Stomach (tissue), 9 donors: ENCODE measurements around the gene ARHGAP24. TPM values are rescaled to one million over a fixed set of nuclear protein-coding genes. Genes with fewer than 3 reads are reported as not detected.

ENCODE experiments used
- DNase-seq, 2 donors: peaks; one replicate each; pipeline versions ENCODE4 v3.0.0 to v3.0.0-alpha.2; 2013 to 2019
- H3K27ac ChIP-seq, 5 donors: fragments of 200-600 bp in 4 of 5; sonication (generic) in 4 of 5; one replicate each; pipeline ENCODE4 v1.5.1; 2013 to 2019; ENCODE audit warnings: mild to moderate bottlenecking in 1 of 5, moderate library complexity in 1 of 5
- H3K27me3 ChIP-seq, 3 donors: fragments of 200-600 bp; sonication (generic); one replicate each; pipeline ENCODE4 v1.5.1; 2017 to 2019; ENCODE audit warnings: mixed run types in 1 of 3
- H3K36me3 ChIP-seq, 4 donors: fragments of 200-600 bp; sonication (generic); 1 replicate in 3 of 4; 2 replicates in 1 of 4; pipeline ENCODE4 v1.5.1; 2016 to 2019
- H3K4me1 ChIP-seq, 4 donors: fragments of 200-600 bp; sonication (generic); one replicate each; pipeline ENCODE4 v1.5.1; 2016 to 2019
- H3K4me3 ChIP-seq, 4 donors: fragments of 200-600 bp; sonication (generic) in 3 of 4; one replicate each; pipeline ENCODE4 v1.5.1; 2016 to 2019; ENCODE audit warnings: mild to moderate bottlenecking in 1 of 4
- H3K9me3 ChIP-seq, 4 donors: fragments of 200-600 bp; sonication (generic); one replicate each; pipeline ENCODE4 v1.5.1; 2016 to 2019
- EP300 ChIP-seq: sonication (generic); formaldehyde crosslinking; IDR thresholded peaks from one replicate; pipeline ENCODE4 v1.6.1; 2017; ENCODE audit warnings: antibody characterized with exemption
- POLR2A ChIP-seq, 4 donors: fragments of 450-650 bp; IDR thresholded peaks; one replicate each; pipeline ENCODE4 v1.6.1; 2016; ENCODE audit warnings: antibody characterized with exemption in 4 of 4, control low read depth in 2 of 4, mild to moderate bottlenecking in 1 of 4, moderate library complexity in 1 of 4
- POLR2AphosphoS5 ChIP-seq, 3 donors: sonication (generic); formaldehyde crosslinking; IDR thresholded peaks; one replicate each; pipeline ENCODE4 v1.6.1; 2016; ENCODE audit warnings: antibody characterized with exemption in 3 of 3
- WGBS, 5 donors: extraction: QIAGEN DNeasy Blood & Tissue Kit in 3 of 5; methylation state at CpG; one replicate each; pipeline versions ENCODE4 v1.1.5 to v1.1.7; 2013 to 2018; 5-methylcytosine and 5-hydroxymethylcytosine counted together
- intact Hi-C: fragments of 100-400 bp; cut with DNase I; formaldehyde crosslinking; loops from one replicate; pipeline ENCODE4 v1.15.1; 2023; ENCODE audit warnings: low total_unique reads
- polyA plus RNA-seq, 3 donors: library from polyadenylated mRNA; stranded (reverse); fragments of 200-250 nt; gene quantifications; one replicate each; pipeline ENCODE4 v1.2.3, GENCODE V29; 2013
- total RNA-seq, 5 donors: library from RNA; depleted of rRNA; stranded (reverse); fragments of >200 nt; gene quantifications; one replicate each; pipeline versions ENCODE4 v1.1.0 to v1.2.3, GENCODE V29; 2014 to 2016
- TF ChIP-seq, protein P1 (sequence below), 7 experiments: fragments of 450-650 bp in 4 of 7; fragments of 200-600 bp in 3 of 7; sonication (generic) in 3 of 7; IDR thresholded peaks; one replicate each; pipeline ENCODE4 v1.5.1; 2016 to 2019; ENCODE audit warnings: antibody characterized with exemption in 7 of 7, control low read depth in 2 of 7, mild to moderate bottlenecking in 1 of 7
- donor health status: healthy with polysubstance abuse.
- donor health status: Bipolar disorder and iron deficiency.
- donor health status: healthy.

Gene ARHGAP24
- total and polyA plus RNA-seq, 8 donors = 6.4 to 152 (median 33.5) TPM

DNA sequence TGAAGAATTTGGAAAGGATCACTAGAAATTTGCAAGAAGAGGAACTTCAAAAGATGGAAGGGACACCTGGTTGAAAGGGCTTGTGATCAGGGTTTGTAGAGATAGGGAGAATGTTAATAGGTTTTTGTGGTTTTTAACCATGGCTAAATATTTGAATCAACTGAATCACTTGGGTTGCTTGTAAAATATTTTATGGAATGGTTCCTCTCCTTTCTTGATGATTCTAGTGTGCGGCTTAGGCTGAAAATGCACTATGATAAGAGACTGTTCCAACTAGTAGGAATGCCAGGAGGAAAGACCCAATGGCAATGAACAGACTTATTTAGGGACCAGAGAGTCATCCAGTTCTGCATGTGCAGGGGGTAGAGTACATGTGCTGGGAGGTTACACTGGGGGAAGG, 408.2 kb downstream of the ARHGAP24 start:
- intact Hi-C loops = no loop called here
- Histone ChIP-seq H3K27ac (no peak overlapping the region), H3K4me3 (no peak overlapping the region), H3K36me3 (no peaks in the 10 kb centered on the region), H3K27me3 (no peaks in the 10 kb centered on the region), H3K4me1 (peaks cover 0 to 7% (median 2%) of the 10 kb centered on the region in 4 donors), H3K9me3 (no peaks in the 10 kb centered on the region)
- WGBS, 5 donors = 93 to 100% (median 95%) methylated on average over 1 of the region's 1 CpG
- DNase-seq = no peak
- TF ChIP-seq POLR2A (IDR thresholded peaks at IDR 0.05) (no peak), EP300 (no peak), POLR2AphosphoS5 (IDR thresholded peaks at IDR 0.05) (no peak)
- TF ChIP-seq, protein P1, sequence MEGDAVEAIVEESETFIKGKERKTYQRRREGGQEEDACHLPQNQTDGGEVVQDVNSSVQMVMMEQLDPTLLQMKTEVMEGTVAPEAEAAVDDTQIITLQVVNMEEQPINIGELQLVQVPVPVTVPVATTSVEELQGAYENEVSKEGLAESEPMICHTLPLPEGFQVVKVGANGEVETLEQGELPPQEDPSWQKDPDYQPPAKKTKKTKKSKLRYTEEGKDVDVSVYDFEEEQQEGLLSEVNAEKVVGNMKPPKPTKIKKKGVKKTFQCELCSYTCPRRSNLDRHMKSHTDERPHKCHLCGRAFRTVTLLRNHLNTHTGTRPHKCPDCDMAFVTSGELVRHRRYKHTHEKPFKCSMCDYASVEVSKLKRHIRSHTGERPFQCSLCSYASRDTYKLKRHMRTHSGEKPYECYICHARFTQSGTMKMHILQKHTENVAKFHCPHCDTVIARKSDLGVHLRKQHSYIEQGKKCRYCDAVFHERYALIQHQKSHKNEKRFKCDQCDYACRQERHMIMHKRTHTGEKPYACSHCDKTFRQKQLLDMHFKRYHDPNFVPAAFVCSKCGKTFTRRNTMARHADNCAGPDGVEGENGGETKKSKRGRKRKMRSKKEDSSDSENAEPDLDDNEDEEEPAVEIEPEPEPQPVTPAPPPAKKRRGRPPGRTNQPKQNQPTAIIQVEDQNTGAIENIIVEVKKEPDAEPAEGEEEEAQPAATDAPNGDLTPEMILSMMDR (IDR thresholded peaks at IDR 0.05) = no peak

DNA sequence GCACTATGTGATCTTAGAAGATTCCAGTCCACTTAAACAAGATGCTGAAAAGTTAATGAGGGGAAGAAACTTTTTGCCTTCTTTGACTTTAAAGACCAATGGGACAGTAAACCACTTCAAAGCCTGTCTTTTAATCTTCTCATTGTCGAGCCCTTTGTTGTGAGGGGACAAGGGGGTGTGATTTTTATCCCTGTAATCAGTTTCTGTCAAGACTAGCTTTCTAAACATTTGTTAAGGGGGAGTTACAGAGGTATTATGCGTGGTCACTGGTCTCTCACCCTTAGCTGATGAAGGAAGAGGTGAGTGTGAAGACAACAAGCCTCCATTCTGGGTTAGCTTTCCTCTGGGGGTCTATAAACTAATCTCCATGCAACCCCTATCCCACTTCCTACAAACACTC, 409.3 kb downstream of the ARHGAP24 start:
- H3K4me3 ChIP-seq = no peak overlapping the region
- H3K27ac ChIP-seq = no peak overlapping the region
- H3K4me1 ChIP-seq = peaks cover 0 to 7% (median 2%) of the 10 kb centered on the region in 4 donors
- H3K27me3 ChIP-seq = no peaks in the 10 kb centered on the region
- no peak for DNase-seq
- TF ChIP-seq POLR2A (IDR thresholded peaks at IDR 0.05) = no peak
- no peak for TF ChIP-seq EP300
- TF ChIP-seq POLR2AphosphoS5 (IDR thresholded peaks at IDR 0.05) = no peak
- TF ChIP-seq, protein P1 (IDR thresholded peaks at IDR 0.05) = no peak
- intact Hi-C loops = no loop called here
- H3K9me3 ChIP-seq = no peaks in the 10 kb centered on the region
- 64 to 78% (median 71%) methylated on average over 2 of the region's 2 CpGs for whole genome bisulfite sequencing, 5 donors
- H3K36me3 ChIP-seq = no peaks in the 10 kb centered on the region

DNA sequence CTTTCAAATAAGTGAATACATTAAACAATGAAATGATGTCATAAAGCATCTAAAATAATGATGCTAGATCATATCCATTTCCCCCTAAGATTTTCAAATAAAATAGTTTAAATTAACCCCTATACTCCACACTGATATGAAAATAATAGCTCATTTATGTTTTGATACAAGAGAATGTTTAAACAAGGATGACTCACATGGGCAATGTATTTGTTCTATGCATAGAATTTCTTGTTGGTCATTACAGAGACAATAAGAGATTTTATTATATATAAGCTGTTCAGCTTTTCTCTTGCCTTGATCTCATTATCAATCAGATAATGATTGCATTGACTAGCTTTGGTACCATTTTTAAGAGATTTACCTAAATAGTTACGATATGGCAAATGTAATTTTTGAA, 411.7 kb downstream of the ARHGAP24 start:
- TF ChIP-seq POLR2A (IDR thresholded peaks at IDR 0.05) (no peak), EP300 (no peak), POLR2AphosphoS5 (IDR thresholded peaks at IDR 0.05) (no peak)
- TF ChIP-seq, protein P1 (IDR thresholded peaks at IDR 0.05) = no peak
- H3K27me3 ChIP-seq = no peaks in the 10 kb centered on the region
- intact Hi-C loops = no loop called here
- peaks cover 0 to 7% (median 2%) of the 10 kb centered on the region in 4 donors for H3K4me1 ChIP-seq
- no peak for DNase-seq
- H3K9me3 ChIP-seq = no peaks in the 10 kb centered on the region
- WGBS, 5 donors = 93 to 97% (median 94%) methylated on average over 1 of the region's 1 CpG
- no peaks in the 10 kb centered on the region for H3K36me3 ChIP-seq
- H3K4me3 ChIP-seq = no peak overlapping the region
- no peak overlapping the region for H3K27ac ChIP-seq

DNA sequence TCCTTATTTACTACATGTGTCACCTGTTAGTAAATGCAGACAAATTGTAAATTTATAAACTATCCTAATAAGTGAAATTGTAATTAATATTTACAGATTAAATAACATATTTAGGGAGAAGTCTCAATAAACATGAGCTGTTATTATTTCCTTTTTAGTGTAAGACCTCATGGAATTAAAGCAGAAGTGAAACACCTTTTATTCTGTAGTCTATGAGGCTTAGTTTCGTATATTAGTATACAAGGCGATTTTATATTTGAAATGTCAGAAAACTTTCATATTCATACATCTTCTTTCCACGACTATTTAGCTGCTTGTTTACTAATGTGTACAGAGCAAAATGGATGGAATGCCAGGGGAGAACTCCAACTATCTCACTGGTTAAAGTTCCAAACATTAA, 414.4 kb downstream of the ARHGAP24 start:
- H3K27ac ChIP-seq = no peak overlapping the region
- no peaks in the 10 kb centered on the region for H3K27me3 ChIP-seq
- intact Hi-C loops = no loop called here
- H3K36me3 ChIP-seq = no peaks in the 10 kb centered on the region
- H3K9me3 ChIP-seq = no peaks in the 10 kb centered on the region
- WGBS, 5 donors = 74 to 77% (median 76%) methylated on average over 3 of the region's 3 CpGs
- TF ChIP-seq POLR2AphosphoS5 (IDR thresholded peaks at IDR 0.05) = no peak
- TF ChIP-seq POLR2A (IDR thresholded peaks at IDR 0.05) = no peak
- TF ChIP-seq, protein P1 (IDR thresholded peaks at IDR 0.05) = no peak
- TF ChIP-seq EP300 = no peak
- H3K4me3 ChIP-seq = no peak overlapping the region
- DNase-seq = no peak
- H3K4me1 ChIP-seq = peaks cover 0 to 7% (median 4%) of the 10 kb centered on the region in 4 donors
